Posterior vena cava (tissue), 2 donors: ENCODE data around the gene SMIM43. TPM values are rescaled to one million over a fixed set of nuclear protein-coding genes. Genes with fewer than 3 reads are reported as not detected.

Experiments
- DNase-seq: peaks from one replicate; pipeline ENCODE4 v3.0.0-alpha.2; 2020; ENCODE audit warnings: low spot score
- intact Hi-C, 2 donors: fragments of 100-400 bp; cut with DNase I; formaldehyde crosslinking; loops; one replicate each; pipeline versions ENCODE4 v1.14.1 to v1.14.2; 2022 to 2023
- total RNA-seq, 2 donors: library from RNA; stranded (reverse); fragmentation: NEBNext Ultra II Directional; extraction: Animal tissue kit (Norgen Biotek cat#: 25700); gene quantifications; one replicate each; pipeline ENCODE4 v1.2.1, GENCODE V29; 2021
- donor health status: DM: yes; HTN: yes; CAD: no.
- donor health status: DM: yes; HTN: yes; CAD: no.

Gene SMIM43
- total RNA-seq, 2 donors from 2014 or later: not detected

DNA sequence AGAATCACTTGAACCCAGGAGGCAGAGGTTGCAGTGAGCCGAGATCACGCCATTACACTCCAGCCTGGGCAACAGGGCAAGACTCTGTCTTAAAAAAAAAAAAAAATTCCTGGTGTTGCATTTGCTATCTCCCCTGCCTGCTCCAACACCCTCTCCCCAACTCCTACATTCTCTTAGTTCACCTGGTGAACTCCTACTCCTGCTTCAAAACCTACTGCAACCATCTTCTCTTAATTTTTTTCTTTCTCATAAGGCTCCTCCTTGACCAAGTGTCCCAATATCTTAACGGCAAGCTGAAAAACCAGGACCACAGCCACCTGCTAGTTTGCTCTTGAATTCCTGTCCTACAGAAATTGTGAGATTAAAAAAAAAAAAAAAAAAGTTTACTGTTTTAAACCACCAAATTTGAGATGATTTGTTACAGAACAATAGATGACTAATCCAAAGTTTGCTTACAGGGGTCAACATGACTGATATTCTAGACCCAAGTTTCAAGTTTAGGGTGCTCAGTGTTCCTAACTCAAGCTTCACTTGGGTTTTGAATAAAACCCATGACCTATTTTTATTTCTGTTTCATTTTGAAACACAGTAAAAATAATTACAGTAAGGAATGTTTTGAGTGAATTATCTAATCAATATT lies 55.1 kb downstream of the SMIM43 start:
- intact Hi-C loops: no loop called here
- no peak for DNase-seq

Other genes starting within 250 kb of the SMIM43 start
- gene ANXA5, start 68.2 kb downstream of the SMIM43 start, total RNA-seq: 100 to 1,000 TPM; 346 to 547 TPM
- 10 to 100 TPM; 11.6 to 12.7 TPM for gene EXOSC9, start 36.2 kb upstream of the SMIM43 start, total RNA-seq
- 1 to 10 TPM in 1 of 2 donors, under 1 TPM in 1; 0.52 to 1.2 TPM for gene CCNA2, start 58.7 kb upstream of the SMIM43 start, total RNA-seq
- 10 to 100 TPM; 21.6 to 21.8 TPM for gene BBS7, start 105.3 kb upstream of the SMIM43 start, total RNA-seq
- gene TRPC3, start 186.9 kb upstream of the SMIM43 start, total RNA-seq: under 1 TPM; 0.24 to 0.42 TPM